Hepatocyte (in vitro differentiated cells): Measurements from ENCODE around the gene WDFY4.

Source experiments
- EZH2 ChIP-seq: fragments of 200-600 bp; sonication (generic); IDR thresholded peaks from 2 replicates; pipeline ENCODE4 v1.6.1; 2016; ENCODE audit warnings: antibody characterized with exemption, mild to moderate bottlenecking, borderline replicate concordance
- EZH2phosphoT487 ChIP-seq: fragments of 200-600 bp; sonication (generic); IDR thresholded peaks from one replicate; pipeline ENCODE4 v1.6.1; 2018; ENCODE audit warnings: antibody characterized with exemption, mild to moderate bottlenecking, low read depth, moderate library complexity; ENCODE audit not compliant: unreplicated experiment, severe bottlenecking
- TF ChIP-seq, protein P1 (sequence below): fragments of 200-600 bp; sonication (generic); IDR thresholded peaks from 2 replicates; pipeline ENCODE4 v1.5.1; 2016; ENCODE audit warnings: antibody characterized with exemption, mild to moderate bottlenecking; ENCODE audit not compliant: poor library complexity

DNA sequence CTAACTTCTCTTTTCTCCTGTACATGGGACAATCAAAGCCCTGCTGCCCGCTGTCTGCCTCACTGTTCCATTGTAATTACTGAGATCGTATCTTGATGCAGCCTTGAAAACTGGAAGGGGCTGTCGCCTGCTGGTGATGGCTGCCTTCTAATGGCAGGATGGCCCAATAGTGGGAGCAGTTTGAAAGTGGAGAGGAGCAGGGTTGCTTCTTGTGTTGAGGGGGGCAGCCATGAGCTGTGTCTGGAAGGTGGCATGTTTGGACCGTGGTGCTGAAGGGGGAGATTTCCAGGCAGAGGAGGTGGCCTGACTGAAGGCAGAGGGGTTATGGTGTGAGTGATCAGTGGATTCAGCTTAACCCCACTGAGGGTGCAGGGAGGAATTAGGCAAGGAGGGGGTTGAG is 8.1 kb downstream of the WDFY4 start:
- TF ChIP-seq, protein P1, sequence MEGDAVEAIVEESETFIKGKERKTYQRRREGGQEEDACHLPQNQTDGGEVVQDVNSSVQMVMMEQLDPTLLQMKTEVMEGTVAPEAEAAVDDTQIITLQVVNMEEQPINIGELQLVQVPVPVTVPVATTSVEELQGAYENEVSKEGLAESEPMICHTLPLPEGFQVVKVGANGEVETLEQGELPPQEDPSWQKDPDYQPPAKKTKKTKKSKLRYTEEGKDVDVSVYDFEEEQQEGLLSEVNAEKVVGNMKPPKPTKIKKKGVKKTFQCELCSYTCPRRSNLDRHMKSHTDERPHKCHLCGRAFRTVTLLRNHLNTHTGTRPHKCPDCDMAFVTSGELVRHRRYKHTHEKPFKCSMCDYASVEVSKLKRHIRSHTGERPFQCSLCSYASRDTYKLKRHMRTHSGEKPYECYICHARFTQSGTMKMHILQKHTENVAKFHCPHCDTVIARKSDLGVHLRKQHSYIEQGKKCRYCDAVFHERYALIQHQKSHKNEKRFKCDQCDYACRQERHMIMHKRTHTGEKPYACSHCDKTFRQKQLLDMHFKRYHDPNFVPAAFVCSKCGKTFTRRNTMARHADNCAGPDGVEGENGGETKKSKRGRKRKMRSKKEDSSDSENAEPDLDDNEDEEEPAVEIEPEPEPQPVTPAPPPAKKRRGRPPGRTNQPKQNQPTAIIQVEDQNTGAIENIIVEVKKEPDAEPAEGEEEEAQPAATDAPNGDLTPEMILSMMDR: no peak
- TF ChIP-seq EZH2: no peak
- no peak for TF ChIP-seq EZH2phosphoT487
